SK-N-DZ (cell line): ENCODE data around the gene RBM34.
A peak's percentile ranks its signal among the peaks of the same experiment; 100 is the strongest.

Experiments
- DNase-seq: peaks from one replicate; pipeline ENCODE4 v3.0.0-alpha.2; 2015; ENCODE audit warnings: low spot score

RBM34 gene

GRCh38 chr1:235156265-235156664, 4.8 kb downstream of the RBM34 start:
- no peak for DNase-seq

- no peak for DNase-seq
These were observed 8.8 kb downstream of the RBM34 start for GRCh38 chr1:235152235-235152634.

GRCh38 chr1:235151033-235151432, 10.0 kb downstream of the RBM34 start:
- no peak for DNase-seq

GRCh38 chr1:235149824-235150223, 11.2 kb downstream of the RBM34 start:
- DNase-seq, result no peak

GRCh38 chr1:235147269-235147668, 13.8 kb downstream of the RBM34 start:
- no peak for DNase-seq

- DNase-seq, result no peak
These were observed 15.4 kb downstream of the RBM34 start for GRCh38 chr1:235145639-235146038.

GRCh38 chr1:235142991-235143390, 18.1 kb downstream of the RBM34 start:
- DNase-seq, result no peak

GRCh38 chr1:235139315-235139714, 21.7 kb downstream of the RBM34 start:
- no peak for DNase-seq

- DNase-seq, result no peak
These were observed 22.2 kb downstream of the RBM34 start for GRCh38 chr1:235138821-235139220.

GRCh38 chr1:235136111-235136510, 24.9 kb downstream of the RBM34 start:
- DNase-seq, result no peak

GRCh38 chr1:235134171-235134570, 26.9 kb downstream of the RBM34 start:
- no peak for DNase-seq

- DNase-seq, result no peak
These were observed 28.0 kb downstream of the RBM34 start for GRCh38 chr1:235133086-235133485.

GRCh38 chr1:235131961-235132360, 29.1 kb downstream of the RBM34 start:
- no peak for DNase-seq

- no peak for DNase-seq
These were observed 30.2 kb downstream of the RBM34 start for GRCh38 chr1:235130766-235131270.

GRCh38 chr1:235129774-235130570, 31.1 kb downstream of the RBM34 start:
- no peak for DNase-seq

GRCh38 chr1:235128456-235129328, 32.4 kb downstream of the RBM34 start, which contains the start of gene TOMM20:
TSS of gene TOMM20 (minus strand) at chr1:235128837. CDS start at chr1:235128715, 122 bp downstream.
- peak; percentile 98 for DNase-seq

GRCh38 chr1:235127732-235128455, 33.2 kb downstream of the RBM34 start:
- no peak for DNase-seq

- DNase-seq, result no peak
These were observed 33.8 kb downstream of the RBM34 start for GRCh38 chr1:235127203-235127602.

GRCh38 chr1:235124665-235125064, 36.4 kb downstream of the RBM34 start:
- DNase-seq, result no peak

GRCh38 chr1:235124111-235124510, 36.9 kb downstream of the RBM34 start:
- no peak for DNase-seq

- no peak for DNase-seq
These were observed 38.7 kb downstream of the RBM34 start for GRCh38 chr1:235122348-235122747.
